GM19467 (cell line): Measurements from ENCODE around the gene MIF.
"Not testable (repeated sequence)": the region's sequence is repeated elsewhere in the genome, so short reads cannot be mapped to it uniquely, and the experiment has no call there.

Experiments
- ATAC-seq: cut with Tn5 transposase; IDR thresholded peaks from one replicate; pipeline ENCODE4 v1.9.1; 2021; ENCODE audit warnings: mild to moderate bottlenecking, moderate library complexity; ENCODE audit not compliant: unreplicated experiment

The MIF gene

DNA sequence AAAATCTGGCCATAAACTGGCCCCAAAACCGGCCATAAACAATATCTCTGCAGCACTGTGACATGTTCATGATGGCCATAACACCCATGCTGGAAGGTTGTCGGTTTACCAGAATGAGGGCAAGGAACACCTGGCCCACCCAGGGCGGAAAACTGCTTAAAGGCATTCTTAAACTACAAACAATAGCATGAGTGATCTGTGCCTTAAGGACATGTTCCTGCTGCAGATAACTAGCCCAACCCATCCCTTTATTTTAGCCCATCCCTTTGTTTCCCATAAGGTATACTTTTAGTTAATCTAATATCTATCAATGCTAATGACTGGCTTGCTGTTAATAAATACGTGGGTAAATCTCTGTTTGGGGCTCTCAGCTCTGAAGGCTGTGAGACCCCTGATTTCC, 6.0 kb downstream of the MIF start:
- not testable (repeated sequence) for ATAC-seq

DNA sequence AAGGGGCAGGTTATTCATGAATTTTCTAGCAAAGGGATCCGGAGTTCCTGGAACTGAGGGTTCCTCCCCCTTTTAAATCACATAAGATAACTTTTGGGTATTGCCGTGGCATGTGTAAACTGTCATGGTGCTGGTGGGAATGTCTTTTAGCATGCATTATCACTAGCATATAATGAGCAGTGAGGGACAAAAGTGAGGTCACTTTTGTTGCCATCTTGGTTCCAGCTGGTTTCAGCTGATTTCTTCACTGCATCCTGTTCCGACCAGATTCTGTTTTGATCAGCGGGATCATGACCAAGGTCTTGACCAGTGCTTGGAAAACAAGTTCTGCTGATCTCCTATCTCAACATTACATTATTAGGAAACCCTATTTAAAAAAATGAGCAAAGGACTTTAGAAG, 7.4 kb downstream of the MIF start:
- ATAC-seq = no peak

DNA sequence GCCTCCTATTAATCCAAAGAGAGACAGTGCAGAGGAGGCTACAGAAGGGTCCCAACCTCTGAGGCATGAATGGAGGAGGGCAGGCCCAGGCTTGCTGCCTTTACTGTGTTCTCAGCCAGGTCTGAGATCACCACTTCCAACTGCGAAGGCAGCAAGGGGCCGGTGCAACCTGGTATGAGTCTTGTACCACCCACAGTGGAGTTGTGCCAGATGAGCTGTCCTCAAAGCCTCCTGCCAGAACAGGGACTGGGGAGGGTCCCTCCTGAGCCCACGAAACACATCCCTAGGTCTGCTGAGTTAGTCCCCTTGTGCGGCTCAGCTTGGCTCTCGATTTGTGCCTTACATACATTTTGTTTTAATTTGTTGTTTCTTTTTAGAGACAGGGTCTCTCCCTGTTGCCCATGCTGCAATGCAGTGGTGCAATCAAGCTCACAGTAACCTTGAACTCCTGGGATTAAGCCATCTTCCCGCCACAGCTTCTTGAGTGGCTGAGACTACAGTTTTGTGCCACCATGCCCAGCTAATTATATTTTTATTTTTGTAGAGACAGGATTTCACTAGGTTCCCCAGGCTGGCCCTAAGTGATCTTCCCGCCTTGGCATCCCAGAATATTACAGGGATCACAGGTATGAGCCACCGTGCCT, 9.3 kb downstream of the MIF start:
- ATAC-seq = no peak

DNA sequence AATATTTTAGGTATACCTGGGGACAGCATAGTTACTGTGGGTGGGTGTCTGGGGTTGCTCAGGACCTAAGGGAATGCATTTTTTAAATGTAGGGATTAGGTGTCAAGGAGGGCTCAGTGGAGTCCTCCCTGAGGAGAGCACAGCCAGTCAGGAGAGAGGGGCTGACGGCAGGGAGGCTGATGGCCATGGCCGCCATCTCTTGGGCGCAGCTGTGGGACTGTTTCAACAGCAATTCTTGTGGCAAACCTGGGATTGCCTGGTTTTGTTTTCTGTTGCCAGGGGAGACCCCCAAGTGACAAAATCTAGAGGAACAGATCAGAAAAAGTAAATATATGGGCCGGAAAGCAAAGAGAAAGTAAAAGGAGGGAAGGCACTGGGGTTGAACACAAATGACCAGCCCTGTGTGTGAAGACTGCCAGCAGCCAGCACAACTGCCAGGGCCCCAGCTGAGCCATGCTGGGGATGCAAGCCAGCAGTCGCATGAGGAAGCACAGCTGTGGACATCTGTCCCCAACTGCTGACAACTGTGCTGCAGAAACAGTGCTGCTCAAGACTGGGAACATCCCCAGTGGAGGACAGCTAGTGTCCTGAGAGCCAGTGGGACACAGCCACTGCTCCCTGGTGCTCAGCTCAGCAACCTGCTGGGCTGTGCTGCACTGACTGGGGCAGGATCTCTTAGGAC, 10.5 kb downstream of the MIF start:
- ATAC-seq = no peak

DNA sequence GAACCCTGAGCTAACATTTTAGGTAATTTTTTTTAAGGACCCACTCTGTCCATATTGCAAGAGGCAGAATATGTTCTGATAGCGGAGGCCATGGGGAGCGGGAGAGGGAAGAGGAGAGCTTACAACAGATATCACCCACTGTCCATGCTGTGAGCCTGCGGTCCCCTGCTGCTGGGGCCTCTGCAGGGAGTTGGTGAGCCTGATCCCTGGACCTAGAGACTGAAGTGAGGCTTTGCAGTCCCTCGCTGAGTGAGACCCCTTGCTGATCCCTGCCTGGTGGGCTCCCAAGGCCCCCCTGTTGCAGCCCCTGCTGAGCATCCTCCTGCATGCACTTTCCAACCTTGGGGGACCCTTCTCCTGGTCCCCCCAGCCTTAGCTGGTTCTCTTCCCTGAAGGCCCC, 12.5 kb downstream of the MIF start:
- no peak for ATAC-seq

DNA sequence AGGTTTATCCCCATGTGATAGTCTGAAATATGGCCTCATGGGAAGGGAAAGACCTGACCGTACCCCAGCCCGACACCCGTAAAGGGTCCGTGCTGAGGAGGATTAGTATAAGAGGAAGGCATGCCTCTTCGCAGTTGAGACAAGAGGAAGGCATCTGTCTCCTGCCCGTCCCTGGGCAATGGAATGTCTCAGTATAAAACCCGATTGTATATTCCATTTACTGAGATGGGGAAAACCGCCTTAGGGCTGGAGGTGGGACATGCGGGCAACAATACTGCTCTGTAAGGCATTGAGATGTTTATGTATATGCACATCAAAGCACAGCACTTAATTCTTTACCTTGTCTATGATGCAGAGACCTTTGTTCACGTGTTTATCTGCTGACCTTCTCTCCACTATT, 13.2 kb downstream of the MIF start:
- not testable (repeated sequence) for ATAC-seq

GRCh38 chr22:23908587-23909205, 14.5 kb downstream of the MIF start:
- no peak for ATAC-seq

GRCh38 chr22:23909296-23909898, 15.2 kb downstream of the MIF start:
- ATAC-seq = no peak

DNA sequence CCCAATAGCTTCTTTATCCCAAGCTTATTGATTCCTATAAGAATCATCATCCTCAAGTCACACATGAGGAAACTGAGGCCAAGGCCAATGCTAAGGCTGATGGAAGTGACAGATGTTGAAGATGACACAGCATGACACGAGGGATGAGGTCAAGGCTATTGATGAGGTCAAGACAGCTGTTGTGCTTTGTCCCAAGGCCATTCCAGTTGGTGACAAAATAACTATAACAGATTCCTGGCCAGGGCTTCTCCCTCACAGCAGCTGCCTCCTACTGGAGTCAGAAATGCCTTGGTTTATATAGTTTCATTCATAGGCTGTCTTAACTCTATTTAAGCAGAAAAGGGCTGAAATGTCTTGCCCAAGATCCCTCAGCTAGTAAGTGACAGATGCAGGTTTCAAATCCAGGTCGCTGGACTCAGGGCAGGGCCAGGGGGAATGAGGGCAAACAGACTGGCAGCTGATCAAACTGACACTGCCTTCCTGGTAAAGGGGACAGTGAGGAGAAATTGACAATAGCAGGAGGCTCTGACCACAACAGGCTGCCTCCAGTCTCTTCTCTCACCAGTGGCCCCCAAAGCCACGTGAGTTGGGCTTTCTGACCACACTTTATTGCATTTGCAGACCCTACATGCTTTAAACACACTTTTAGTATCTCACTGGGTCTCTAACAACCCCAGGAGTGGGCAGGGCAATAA, 16.5 kb downstream of the MIF start:
- no peak for ATAC-seq

DNA sequence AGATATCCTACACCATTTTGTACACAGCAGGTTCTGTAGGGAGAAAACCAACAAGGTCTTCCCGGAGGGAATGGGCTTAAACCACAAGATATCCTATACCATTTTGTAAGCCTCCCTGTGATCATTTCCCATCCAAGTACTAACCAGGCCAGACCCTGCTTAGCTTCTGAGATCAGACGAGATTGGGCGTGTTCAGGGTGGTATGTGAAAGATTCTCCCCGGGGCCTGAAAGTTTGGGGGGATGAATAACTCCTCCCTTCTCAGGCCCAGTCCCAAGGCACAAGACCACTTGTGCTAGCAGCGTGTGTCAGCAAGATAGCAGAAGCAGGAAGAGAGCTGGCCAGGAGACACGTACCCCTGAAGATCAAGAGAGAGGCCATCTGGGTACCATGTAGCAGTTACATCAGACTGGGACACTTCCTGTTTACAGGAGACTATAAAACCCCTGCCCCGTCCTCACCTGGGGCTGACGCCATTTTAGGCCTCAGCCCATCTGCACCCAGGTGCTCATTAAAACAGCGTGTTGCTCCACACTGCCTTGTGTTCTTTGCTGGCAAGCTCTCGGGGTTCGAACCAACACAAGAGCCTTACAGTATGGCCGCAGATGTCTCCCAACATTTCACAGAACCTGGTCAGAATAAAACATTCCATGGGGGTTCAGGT, 17.3 kb downstream of the MIF start:
- ATAC-seq = no peak

- no peak for ATAC-seq
Observed at GRCh38 chr22:23912293-23912903, 18.2 kb downstream of the MIF start.

GRCh38 chr22:23913306-23913660, 19.1 kb downstream of the MIF start:
- ATAC-seq = no peak

- peak; percentile 96 for ATAC-seq
Observed at GRCh38 chr22:23913661-23914353, 19.6 kb downstream of the MIF start.

GRCh38 chr22:23915290-23915689, 21.1 kb downstream of the MIF start:
- ATAC-seq = no peak

GRCh38 chr22:23920267-23920611, 26.1 kb downstream of the MIF start:
- not testable (repeated sequence) for ATAC-seq

DNA sequence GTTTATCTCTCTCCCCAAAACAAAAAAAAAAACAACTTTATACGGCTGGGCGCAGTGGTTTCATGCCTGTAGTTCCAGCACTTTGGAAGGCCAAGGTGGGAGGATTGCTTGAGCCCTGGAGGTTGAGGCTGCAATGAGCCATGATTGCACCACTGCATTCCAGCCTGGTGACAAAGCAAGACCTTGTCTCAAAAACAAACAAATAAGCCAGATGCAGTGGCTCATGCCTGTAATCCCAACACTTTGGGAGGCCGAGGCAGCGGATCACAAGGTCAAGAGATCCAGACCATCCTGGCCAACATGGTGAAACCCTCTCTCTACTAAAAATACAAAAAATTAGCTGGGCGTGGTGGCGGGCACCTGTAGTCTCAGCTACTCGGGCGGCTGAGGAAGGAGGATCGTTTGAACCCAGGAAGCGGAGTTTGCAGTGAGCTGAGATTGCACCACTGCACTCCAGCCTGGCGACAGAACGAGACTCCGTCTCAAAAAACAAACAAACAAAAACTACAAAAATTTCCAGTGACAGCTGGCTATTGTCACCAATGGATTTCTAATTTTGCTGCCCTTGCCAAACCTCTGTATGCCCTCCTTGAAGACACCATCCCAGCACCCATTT, 27.5 kb downstream of the MIF start:
- not testable (repeated sequence) for ATAC-seq

DNA sequence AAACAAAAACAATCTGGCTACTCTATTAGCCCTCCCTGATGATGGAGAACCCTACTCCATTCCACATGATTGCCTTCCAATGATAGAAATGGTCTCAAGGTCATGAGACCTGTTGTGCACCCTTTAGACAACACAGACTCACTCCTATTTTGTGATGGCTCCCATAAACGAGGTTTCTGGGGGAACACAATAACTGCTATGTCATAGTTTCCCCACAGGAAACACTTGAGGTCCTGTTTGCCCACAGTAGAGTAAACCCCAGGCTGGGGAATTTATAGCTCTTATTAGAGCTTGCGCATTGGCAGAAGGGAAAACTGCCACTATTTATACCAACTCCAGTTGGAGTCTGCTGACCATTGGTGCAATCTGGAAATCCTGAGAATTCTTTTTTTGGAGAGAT, 28.7 kb downstream of the MIF start:
- ATAC-seq = no peak

GRCh38 chr22:23925020-23925606, 30.9 kb downstream of the MIF start:
- ATAC-seq = no peak

DNA sequence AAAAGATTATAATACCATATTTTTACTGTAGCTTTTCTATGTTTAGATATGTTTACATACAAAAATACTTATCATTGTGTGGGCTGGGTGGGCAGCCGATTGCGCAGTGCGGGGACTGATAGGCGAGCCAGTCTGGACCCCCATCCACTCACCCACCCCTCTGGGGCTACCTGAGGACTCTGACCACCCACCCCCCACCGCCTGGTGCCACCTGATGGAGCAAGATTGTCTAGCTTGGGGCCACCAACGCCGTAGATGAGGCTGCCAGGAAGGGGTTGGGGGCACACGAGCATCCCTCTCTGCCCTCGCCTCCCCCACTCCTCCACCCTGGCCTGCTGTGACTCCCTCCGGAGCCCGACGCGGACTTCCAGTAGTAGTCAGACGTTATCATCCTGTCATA, 32.4 kb downstream of the MIF start:
- no peak for ATAC-seq
